HEK293 (cell line): Measurements from ENCODE around the gene TAGLN2.
A peak's percentile ranks its signal among the peaks of the same experiment; 100 is the strongest.

ENCODE experiments used
- CTCF ChIA-PET: fragments of 350-600 bp; formaldehyde crosslinking; extraction: SDS; loops from one replicate; lab custom pipeline; 2021; ENCODE audit warnings: antibody characterized with exemption; lab: Yijun Ruan, JAX
- POLR2A ChIA-PET: fragments of 300-600 bp; formaldehyde crosslinking; extraction: SDS; loops from one replicate; lab custom pipeline; 2020; ENCODE audit warnings: antibody characterized with exemption, inconsistent platforms; lab: Yijun Ruan, JAX
- H3K27ac ChIP-seq: fragments of 200-500 bp; sonication (Bioruptor generic); 2 replicates; pipeline ENCODE4 v1.5.1; 2014; ENCODE audit warnings: low read depth, low read length, control low read depth, inconsistent platforms; ENCODE audit errors: extremely low read depth
- H3K36me3 ChIP-seq, 2 experiments: fragments of 200-500 bp in 1 of 2; sonication (Bioruptor generic) in 1 of 2; 1 replicate in 1 of 2; 2 replicates in 1 of 2; pipeline ENCODE4 v1.5.1; 2014 to 2017; ENCODE audit warnings: inconsistent platforms in 2 of 2, low read length in 2 of 2; ENCODE audit not compliant: control insufficient read depth in 2 of 2, insufficient read depth in 1 of 2
- H3K4me1 ChIP-seq: fragments of 200-500 bp; sonication (Bioruptor generic); 2 replicates; pipeline ENCODE4 v1.5.1; 2014; ENCODE audit warnings: mild to moderate bottlenecking, low read length, inconsistent platforms; ENCODE audit not compliant: control insufficient read depth, insufficient read depth
- H3K4me3 ChIP-seq: 2 replicates; pipeline ENCODE4 v1.5.1; 2011; ENCODE audit warnings: low read depth, mild to moderate bottlenecking, control low read depth, low read length, moderate library complexity
- H3K9me3 ChIP-seq: fragments of 200-500 bp; sonication (Bioruptor generic); 2 replicates; pipeline ENCODE4 v1.5.1; 2014; ENCODE audit warnings: low read depth, low read length, inconsistent platforms; ENCODE audit not compliant: control insufficient read depth, insufficient read depth
- KLF1 ChIP-seq: fragments of 450-650 bp; formaldehyde crosslinking; IDR thresholded peaks from 2 replicates; pipeline ENCODE4 v1.5.1; 2016; ENCODE audit warnings: missing biosample characterization, missing genetic modification characterization
- MZF1 ChIP-seq: fragments of 450-650 bp; formaldehyde crosslinking; IDR thresholded peaks from 2 replicates; pipeline ENCODE4 v1.5.1; 2017; ENCODE audit warnings: missing biosample characterization, missing genetic modification characterization, borderline replicate concordance
- SCRT1 ChIP-seq: fragments of 450-650 bp; formaldehyde crosslinking; IDR thresholded peaks from 2 replicates; pipeline ENCODE4 v1.5.1; 2016; ENCODE audit warnings: missing biosample characterization, missing genetic modification characterization, borderline replicate concordance
- SCRT2 ChIP-seq: fragments of 450-650 bp; formaldehyde crosslinking; IDR thresholded peaks from 2 replicates; pipeline ENCODE4 v1.5.1; 2016; ENCODE audit warnings: missing biosample characterization, missing genetic modification characterization
- ZNF121 ChIP-seq: fragments of 450-650 bp; formaldehyde crosslinking; IDR thresholded peaks from 2 replicates; pipeline ENCODE4 v1.5.1; 2016; ENCODE audit warnings: missing biosample characterization, missing genetic modification characterization
- ZNF266 ChIP-seq: fragments of 450-650 bp; formaldehyde crosslinking; IDR thresholded peaks from 2 replicates; pipeline ENCODE4 v1.5.1; 2016; ENCODE audit warnings: missing biosample characterization, missing genetic modification characterization, low read depth
- ZNF354C ChIP-seq: fragments of 450-650 bp; formaldehyde crosslinking; IDR thresholded peaks from 2 replicates; pipeline ENCODE4 v1.5.1; 2016; ENCODE audit warnings: missing biosample characterization, missing genetic modification characterization, low read depth, borderline replicate concordance
- TF ChIP-seq, protein P1 (sequence below): fragments of 450-650 bp; formaldehyde crosslinking; IDR thresholded peaks from 2 replicates; pipeline ENCODE4 v1.5.1; 2016; ENCODE audit warnings: missing biosample characterization, missing genetic modification characterization, borderline replicate concordance

Gene TAGLN2

GRCh38 chr1:159939678-159940002, 14.3 kb upstream of the TAGLN2 start:
- CTCF ChIA-PET, result interaction anchor here (0.5 to 19.3 kb wide), 9 partner anchors 12 to 683 kb away, joined by 3 to 353 read pairs (median 4); no protein-coding TSS in a partner anchor
- H3K36me3 ChIP-seq, result no peaks in the 10 kb centered on the region
- POLR2A ChIA-PET, result interaction anchor here (0.6 to 7.3 kb wide), 2 partner anchors 15 to 35 kb away, joined by 4 to 41 read pairs; partner anchors contain the start of gene TAGLN2
- H3K27ac ChIP-seq, result no peak overlapping the region
- H3K4me1 ChIP-seq, result no peaks in the 10 kb centered on the region
- TF ChIP-seq KLF1 (tag by site-specific recombination), result peak; percentile 41; the same call in 1 of the 2 replicates
- no peak for TF ChIP-seq ZNF266 (tag by site-specific recombination)
- no peak overlapping the region for H3K4me3 ChIP-seq
- H3K9me3 ChIP-seq, result no peaks in the 10 kb centered on the region

DNA sequence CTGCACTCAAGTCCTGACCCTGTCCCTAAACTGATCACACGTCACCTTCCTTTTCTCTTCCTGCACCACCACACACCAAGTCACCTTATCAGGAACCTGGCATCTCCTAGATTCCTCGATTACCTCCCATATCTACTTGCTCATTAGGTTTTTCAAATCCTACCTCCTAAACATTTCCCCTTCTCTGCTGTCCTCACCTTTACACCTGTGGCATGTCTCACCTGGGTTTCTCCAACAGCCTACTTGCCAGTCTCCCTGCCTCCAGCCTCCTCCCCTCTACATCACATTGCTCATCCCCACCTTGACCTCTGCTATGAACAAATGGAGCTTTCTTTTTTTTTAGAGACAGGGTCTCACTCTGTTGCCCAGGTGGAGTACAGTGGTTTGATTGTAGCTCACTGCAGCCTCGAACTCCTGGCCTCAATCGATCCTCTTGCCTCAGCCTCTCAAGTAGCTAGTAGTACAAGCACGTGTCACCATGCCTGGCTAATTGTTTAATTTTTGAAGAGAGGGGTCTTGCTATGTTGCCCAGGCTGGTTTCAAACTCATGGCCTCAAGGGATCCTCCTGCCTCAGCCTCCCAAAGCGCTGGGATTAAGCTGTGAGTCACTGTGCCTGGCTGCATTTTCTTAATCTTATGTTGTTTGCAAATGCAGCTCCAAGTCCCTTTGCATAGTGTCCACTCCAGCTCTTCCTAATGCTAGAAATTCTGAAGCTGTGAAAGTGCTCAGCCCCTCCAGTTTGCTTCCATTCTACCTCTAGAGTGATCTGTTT, 13.8 kb upstream of the TAGLN2 start:
- CTCF ChIA-PET, result interaction anchor here (0.6 to 19.3 kb wide), 8 partner anchors 11 to 945 kb away, joined by 3 to 353 read pairs (median 4); no protein-coding TSS in a partner anchor
- TF ChIP-seq ZNF121 (tag by site-specific recombination) (peak; percentile 97), SCRT1 (tag by site-specific recombination) (0 out of 2 replicates have a peak, but pooled peaks have one; percentile 55), SCRT2 (peak; percentile 69), MZF1 (tag by site-specific recombination) (no peak)
- TF ChIP-seq, protein P1, sequence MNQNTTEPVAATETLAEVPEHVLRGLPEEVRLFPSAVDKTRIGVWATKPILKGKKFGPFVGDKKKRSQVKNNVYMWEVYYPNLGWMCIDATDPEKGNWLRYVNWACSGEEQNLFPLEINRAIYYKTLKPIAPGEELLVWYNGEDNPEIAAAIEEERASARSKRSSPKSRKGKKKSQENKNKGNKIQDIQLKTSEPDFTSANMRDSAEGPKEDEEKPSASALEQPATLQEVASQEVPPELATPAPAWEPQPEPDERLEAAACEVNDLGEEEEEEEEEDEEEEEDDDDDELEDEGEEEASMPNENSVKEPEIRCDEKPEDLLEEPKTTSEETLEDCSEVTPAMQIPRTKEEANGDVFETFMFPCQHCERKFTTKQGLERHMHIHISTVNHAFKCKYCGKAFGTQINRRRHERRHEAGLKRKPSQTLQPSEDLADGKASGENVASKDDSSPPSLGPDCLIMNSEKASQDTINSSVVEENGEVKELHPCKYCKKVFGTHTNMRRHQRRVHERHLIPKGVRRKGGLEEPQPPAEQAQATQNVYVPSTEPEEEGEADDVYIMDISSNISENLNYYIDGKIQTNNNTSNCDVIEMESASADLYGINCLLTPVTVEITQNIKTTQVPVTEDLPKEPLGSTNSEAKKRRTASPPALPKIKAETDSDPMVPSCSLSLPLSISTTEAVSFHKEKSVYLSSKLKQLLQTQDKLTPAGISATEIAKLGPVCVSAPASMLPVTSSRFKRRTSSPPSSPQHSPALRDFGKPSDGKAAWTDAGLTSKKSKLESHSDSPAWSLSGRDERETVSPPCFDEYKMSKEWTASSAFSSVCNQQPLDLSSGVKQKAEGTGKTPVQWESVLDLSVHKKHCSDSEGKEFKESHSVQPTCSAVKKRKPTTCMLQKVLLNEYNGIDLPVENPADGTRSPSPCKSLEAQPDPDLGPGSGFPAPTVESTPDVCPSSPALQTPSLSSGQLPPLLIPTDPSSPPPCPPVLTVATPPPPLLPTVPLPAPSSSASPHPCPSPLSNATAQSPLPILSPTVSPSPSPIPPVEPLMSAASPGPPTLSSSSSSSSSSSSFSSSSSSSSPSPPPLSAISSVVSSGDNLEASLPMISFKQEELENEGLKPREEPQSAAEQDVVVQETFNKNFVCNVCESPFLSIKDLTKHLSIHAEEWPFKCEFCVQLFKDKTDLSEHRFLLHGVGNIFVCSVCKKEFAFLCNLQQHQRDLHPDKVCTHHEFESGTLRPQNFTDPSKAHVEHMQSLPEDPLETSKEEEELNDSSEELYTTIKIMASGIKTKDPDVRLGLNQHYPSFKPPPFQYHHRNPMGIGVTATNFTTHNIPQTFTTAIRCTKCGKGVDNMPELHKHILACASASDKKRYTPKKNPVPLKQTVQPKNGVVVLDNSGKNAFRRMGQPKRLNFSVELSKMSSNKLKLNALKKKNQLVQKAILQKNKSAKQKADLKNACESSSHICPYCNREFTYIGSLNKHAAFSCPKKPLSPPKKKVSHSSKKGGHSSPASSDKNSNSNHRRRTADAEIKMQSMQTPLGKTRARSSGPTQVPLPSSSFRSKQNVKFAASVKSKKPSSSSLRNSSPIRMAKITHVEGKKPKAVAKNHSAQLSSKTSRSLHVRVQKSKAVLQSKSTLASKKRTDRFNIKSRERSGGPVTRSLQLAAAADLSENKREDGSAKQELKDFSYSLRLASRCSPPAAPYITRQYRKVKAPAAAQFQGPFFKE (tag by site-specific recombination), result no peak
- TF ChIP-seq, all 188 proteins: peak for 3
- POLR2A ChIA-PET, result interaction anchor here (0.6 to 7.3 kb wide), 2 partner anchors 14 to 35 kb away, joined by 4 to 41 read pairs; partner anchors contain the start of gene TAGLN2

DNA sequence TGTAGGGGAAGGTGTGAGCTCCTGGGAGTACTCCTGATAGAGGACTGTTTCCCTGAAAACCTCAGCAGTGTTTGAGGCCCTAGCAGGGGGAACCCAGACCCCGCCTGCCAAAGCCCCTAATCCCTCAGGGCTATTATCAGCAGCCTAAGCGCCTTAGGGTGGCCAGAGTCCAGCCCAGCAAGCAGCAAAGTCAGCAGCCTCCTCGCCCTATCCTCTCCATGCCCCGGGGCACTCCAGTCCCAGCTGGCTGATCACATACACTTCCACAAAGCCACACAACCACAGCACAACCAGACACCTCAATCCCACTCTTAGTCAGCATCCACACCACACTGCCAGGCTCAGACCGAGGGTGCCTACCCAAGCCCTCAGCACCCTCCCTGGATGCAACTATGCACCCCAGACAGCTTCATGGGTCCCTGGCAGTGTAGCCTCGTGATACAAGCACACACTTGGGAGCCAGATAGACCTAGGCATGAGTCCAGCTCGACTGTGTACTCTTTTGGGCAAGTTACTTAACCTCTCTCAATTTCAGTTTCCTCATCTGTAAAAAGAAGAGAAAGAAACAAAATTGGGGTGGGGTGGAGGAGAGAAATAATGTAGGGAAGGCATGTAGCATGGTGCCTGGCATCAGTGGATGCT, 13.0 kb upstream of the TAGLN2 start:
- POLR2A ChIA-PET, result interaction anchor here (7.3 kb wide), 1 partner anchor 14 kb away, joined by 41 read pairs; the partner anchor contains the start of gene TAGLN2
- no peak for TF ChIP-seq ZNF354C (tag by site-specific recombination)
- no peaks in the 10 kb centered on the region for H3K36me3 ChIP-seq
- no peak overlapping the region for H3K27ac ChIP-seq
- H3K9me3 ChIP-seq, result no peaks in the 10 kb centered on the region
- H3K4me1 ChIP-seq, result no peaks in the 10 kb centered on the region
- CTCF ChIA-PET, result interaction anchor here (0.6 to 19.3 kb wide), 12 partner anchors 8 to 945 kb away, joined by 3 to 353 read pairs (median 4); partner anchors contain the start of gene IGSF9
- H3K4me3 ChIP-seq, result no peak overlapping the region

More for the DNA sequence above, 13.8 kb upstream of the TAGLN2 start:
- Histone ChIP-seq H3K4me1 (no peaks in the 10 kb centered on the region), H3K36me3 (no peaks in the 10 kb centered on the region), H3K9me3 (no peaks in the 10 kb centered on the region), H3K27ac (no peak overlapping the region), H3K4me3 (no peak overlapping the region)
